HCT116 (cell line): ENCODE measurements around the gene CTTNBP2NL. TPM values are rescaled to one million over a fixed set of nuclear protein-coding genes. Genes with fewer than 3 reads are reported as not detected.

Experiments used
- ATAC-seq: fragments of 200-7000 bp; cut with Tn5 transposase; 2 replicates; pipeline ENCODE4 v1.9.1; 2020; ENCODE audit warnings: mild to moderate bottlenecking, moderate library complexity
- BruUV-seq: library from RNA; stranded (reverse); fragments of 400-500 nt; replicated peaks from 2 replicates; lab custom pipeline; 2021; lab: Mats Ljungman, UMichigan
- CTCF ChIA-PET: fragments of 300-600 bp; sonication (Branson Sonifier 250); formaldehyde crosslinking; loops from one replicate; lab custom pipeline; 2021; ENCODE audit warnings: antibody characterized with exemption; lab: Charles Lee
- POLR2A ChIA-PET: fragments of 300-600, 350-600 bp; sonication (Branson Sonifier 250); formaldehyde crosslinking; loops from one replicate; lab custom pipeline; 2021; ENCODE audit warnings: antibody characterized with exemption; lab: Charles Lee
- RAD21 ChIA-PET, 2 experiments: fragments of 300-600 bp; sonication (Branson Sonifier 250); formaldehyde crosslinking; loops; one replicate each; lab custom pipeline; 2023; ENCODE audit warnings: low total read pairs in 2 of 2; ENCODE audit not compliant: uncharacterized antibody in 2 of 2, unreplicated experiment in 2 of 2, low non-redundant PET in 1 of 2; lab: Charles Lee
- DNase-seq: peaks from one replicate; pipeline ENCODE4 v3.0.0-alpha.2; 2010; ENCODE audit warnings: low read depth, low spot score
- H2AFZ ChIP-seq: fragments of 200-600 bp; shearing (Covaris generic), sonication (generic); 2 replicates; pipeline ENCODE4 v1.6.1; 2017; ENCODE audit warnings: low read depth, mixed run types, mixed read lengths, antibody characterized with exemption, low read length; ENCODE audit not compliant: poor library complexity, severe bottlenecking
- H3K27ac ChIP-seq: 2 replicates; pipeline ENCODE4 v1.5.1; 2012; ENCODE audit warnings: low read depth, low read length
- H3K27me3 ChIP-seq: fragments of 200-600 bp; sonication (generic); 2 replicates; pipeline ENCODE4 v1.6.1; 2016; ENCODE audit warnings: mixed run types, low read length, mixed read lengths; ENCODE audit not compliant: insufficient read depth
- H3K36me3 ChIP-seq, 2 experiments: fragments of 200-500 bp in 1 of 2; fragments of 200-600 bp in 1 of 2; sonication (Bioruptor generic) in 1 of 2; sonication (generic) in 1 of 2; 2 replicates each; pipeline versions ENCODE4 v1.5.1 to v1.6.1; 2014 to 2016; ENCODE audit warnings: low read length in 2 of 2, inconsistent platforms in 1 of 2, mixed read lengths in 1 of 2, mixed run types in 1 of 2; ENCODE audit not compliant: insufficient read depth in 2 of 2, control insufficient read depth in 1 of 2
- H3K4me1 ChIP-seq, 2 experiments: fragments of 200-600 bp in 1 of 2; sonication (generic) in 1 of 2; 2 replicates each; pipeline versions ENCODE4 v1.5.1 to v1.6.1; 2012 to 2017; ENCODE audit warnings: low read length in 2 of 2, inconsistent platforms in 1 of 2, mild to moderate bottlenecking in 1 of 2, mixed read lengths in 1 of 2, mixed run types in 1 of 2, moderate library complexity in 1 of 2; ENCODE audit not compliant: insufficient read depth in 2 of 2, control insufficient read depth in 1 of 2
- H3K4me2 ChIP-seq: fragments of 200-600 bp; sonication (generic); 2 replicates; pipeline ENCODE4 v1.6.1; 2017; ENCODE audit warnings: mixed run types, low read length, mixed read lengths
- H3K4me3 ChIP-seq, 2 experiments: fragments of 200-600 bp in 1 of 2; sonication (generic) in 1 of 2; replicated peaks in 1 of 2; 2 replicates each; pipeline ENCODE4 v1.5.1; 2011 to 2016; ENCODE audit warnings: low read length in 2 of 2, control low read depth in 1 of 2, low read depth in 1 of 2, mild to moderate bottlenecking in 1 of 2, mixed read lengths in 1 of 2, mixed run types in 1 of 2
- H3K79me2 ChIP-seq: fragments of 200-600 bp; sonication (generic); 2 replicates; pipeline ENCODE4 v1.6.1; 2017; ENCODE audit warnings: mild to moderate bottlenecking, mixed run types, low read length, moderate library complexity, mixed read lengths; ENCODE audit not compliant: insufficient read depth
- H3K9ac ChIP-seq: fragments of 200-600 bp; sonication (generic); 2 replicates; pipeline ENCODE4 v1.6.1; 2016; ENCODE audit warnings: low read length, mixed read lengths
- H3K9me2 ChIP-seq: fragments of 200-600 bp; sonication (generic), shearing (Covaris generic); 2 replicates; pipeline ENCODE4 v1.6.1; 2017; ENCODE audit warnings: mixed run types, mild to moderate bottlenecking, moderate library complexity; ENCODE audit not compliant: insufficient read depth
- H3K9me3 ChIP-seq, 2 experiments: fragments of 200-500 bp in 1 of 2; fragments of 200-600 bp in 1 of 2; sonication (Bioruptor generic) in 1 of 2; sonication (generic) in 1 of 2; 2 replicates each; pipeline ENCODE4 v1.6.1; 2014 to 2017; ENCODE audit warnings: low read length in 2 of 2, mixed read lengths in 2 of 2, inconsistent platforms in 1 of 2, low read depth in 1 of 2, mild to moderate bottlenecking in 1 of 2, mixed run types in 1 of 2, moderate library complexity in 1 of 2; ENCODE audit not compliant: control insufficient read depth in 1 of 2, insufficient read depth in 1 of 2
- H4K20me1 ChIP-seq: fragments of 200-600 bp; sonication (generic), shearing (Covaris generic); 2 replicates; pipeline ENCODE4 v1.6.1; 2017; ENCODE audit warnings: mixed run types, mild to moderate bottlenecking, moderate library complexity; ENCODE audit not compliant: insufficient read depth
- CEBPB ChIP-seq: IDR thresholded peaks from 2 replicates; pipeline ENCODE4 v1.6.1; 2012; ENCODE audit warnings: low read depth
- CTCF ChIP-seq, 3 experiments: fragments of 200-600 bp in 1 of 3; sonication (generic) in 1 of 3; IDR thresholded peaks in 2 of 3; conservative IDR thresholded peaks in 1 of 3; 2 replicates each; pipeline ENCODE4 v1.5.1; 2012 to 2017; ENCODE audit warnings: low read depth in 2 of 3, low read length in 2 of 3, antibody characterized with exemption in 1 of 3, borderline replicate concordance in 1 of 3, control low read depth in 1 of 3, mild to moderate bottlenecking in 1 of 3, mixed read lengths in 1 of 3, mixed run types in 1 of 3, moderate library complexity in 1 of 3; ENCODE audit not compliant: insufficient read depth in 1 of 3
- EGR1 ChIP-seq: IDR thresholded peaks from 2 replicates; pipeline ENCODE4 v1.6.1; 2012; ENCODE audit warnings: low read depth
- EZH2phosphoT487 ChIP-seq: fragments of 200-600 bp; IDR thresholded peaks from 2 replicates; pipeline ENCODE4 v1.6.1; 2018; ENCODE audit warnings: antibody characterized with exemption, borderline replicate concordance
- FOSL1 ChIP-seq: IDR thresholded peaks from 2 replicates; pipeline ENCODE4 v1.6.1; 2012; ENCODE audit warnings: low read depth
- JUND ChIP-seq: IDR thresholded peaks from 2 replicates; pipeline ENCODE4 v1.6.1; 2012
- POLR2A ChIP-seq: IDR thresholded peaks from 2 replicates; pipeline ENCODE4 v1.7.0; 2011; ENCODE audit warnings: borderline replicate concordance; ENCODE audit not compliant: insufficient read depth, insufficient read length; ENCODE audit errors: extremely low read depth
- SP1 ChIP-seq: IDR thresholded peaks from 2 replicates; pipeline ENCODE4 v1.6.1; 2012; ENCODE audit warnings: low read depth
- SRF ChIP-seq: IDR thresholded peaks from 2 replicates; pipeline ENCODE4 v1.6.1; 2012; ENCODE audit warnings: low read depth
- ZNF274 ChIP-seq: fragments of 200-500 bp; sonication (Bioruptor generic); IDR thresholded peaks from 2 replicates; pipeline ENCODE4 v1.6.1; 2014; ENCODE audit warnings: mild to moderate bottlenecking, low read depth, low read length, inconsistent platforms
- intact Hi-C: fragments of 100-400 bp; cut with micrococcal nuclease; formaldehyde crosslinking; loops from 2 replicates; pipeline ENCODE4 v1.10.0; 2022
- total RNA-seq: library from RNA; stranded (reverse); gene quantifications from one replicate; pipeline ENCODE4 v1.2.1, GENCODE V29; 2021; ENCODE audit not compliant: unreplicated experiment
- TF ChIP-seq, protein P1 (sequence below): IDR thresholded peaks from 2 replicates; pipeline ENCODE4 v1.6.1; 2011; ENCODE audit warnings: mild to moderate bottlenecking, low read length, moderate library complexity; ENCODE audit not compliant: insufficient replicate concordance; ENCODE audit errors: extremely low read depth
- TF ChIP-seq, protein P2 (sequence below): IDR thresholded peaks from 2 replicates; pipeline ENCODE4 v1.6.1; 2012

The CTTNBP2NL gene
- total RNA-seq, 1 experiment from 2014 or later: 18.0 TPM

- intact Hi-C loops: no loop called here
- no peak for DNase-seq
- Histone ChIP-seq H3K9me2 (no peaks in the 10 kb centered on the region), H3K4me3 (no peak overlapping the region), H3K4me2 (no peak overlapping the region), H3K9me3 (no peaks in the 10 kb centered on the region), H3K27me3 (peaks cover 7% of the 10 kb centered on the region; the same call in 1 of the 2 replicates), H3K4me1 (peaks cover 6 to 24% of the 10 kb centered on the region in 2 experiments; a peak in 3 of 4 replicates), H3K79me2 (no peaks in the 10 kb centered on the region), H3K9ac (no peak overlapping the region), H3K36me3 (no peaks in the 10 kb centered on the region), H4K20me1 (no peaks in the 10 kb centered on the region), H3K27ac (no peak overlapping the region), H2AFZ (no peak overlapping the region)
- no TSS peak for BruUV-seq
- ChIA-PET POLR2A (no interaction called here), CTCF (no interaction called here), RAD21 (no interaction called here)
- TF ChIP-seq SRF (no peak), EGR1 (no peak), JUND (no peak), EZH2phosphoT487 (no peak), SP1 (no peak)
- TF ChIP-seq, protein P1, sequence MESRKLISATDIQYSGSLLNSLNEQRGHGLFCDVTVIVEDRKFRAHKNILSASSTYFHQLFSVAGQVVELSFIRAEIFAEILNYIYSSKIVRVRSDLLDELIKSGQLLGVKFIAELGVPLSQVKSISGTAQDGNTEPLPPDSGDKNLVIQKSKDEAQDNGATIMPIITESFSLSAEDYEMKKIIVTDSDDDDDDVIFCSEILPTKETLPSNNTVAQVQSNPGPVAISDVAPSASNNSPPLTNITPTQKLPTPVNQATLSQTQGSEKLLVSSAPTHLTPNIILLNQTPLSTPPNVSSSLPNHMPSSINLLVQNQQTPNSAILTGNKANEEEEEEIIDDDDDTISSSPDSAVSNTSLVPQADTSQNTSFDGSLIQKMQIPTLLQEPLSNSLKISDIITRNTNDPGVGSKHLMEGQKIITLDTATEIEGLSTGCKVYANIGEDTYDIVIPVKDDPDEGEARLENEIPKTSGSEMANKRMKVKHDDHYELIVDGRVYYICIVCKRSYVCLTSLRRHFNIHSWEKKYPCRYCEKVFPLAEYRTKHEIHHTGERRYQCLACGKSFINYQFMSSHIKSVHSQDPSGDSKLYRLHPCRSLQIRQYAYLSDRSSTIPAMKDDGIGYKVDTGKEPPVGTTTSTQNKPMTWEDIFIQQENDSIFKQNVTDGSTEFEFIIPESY: no peak
- no peak for ATAC-seq
These were observed 8.2 kb upstream of the CTTNBP2NL start for GRCh38 chr1:112387807-112388206.

DNA sequence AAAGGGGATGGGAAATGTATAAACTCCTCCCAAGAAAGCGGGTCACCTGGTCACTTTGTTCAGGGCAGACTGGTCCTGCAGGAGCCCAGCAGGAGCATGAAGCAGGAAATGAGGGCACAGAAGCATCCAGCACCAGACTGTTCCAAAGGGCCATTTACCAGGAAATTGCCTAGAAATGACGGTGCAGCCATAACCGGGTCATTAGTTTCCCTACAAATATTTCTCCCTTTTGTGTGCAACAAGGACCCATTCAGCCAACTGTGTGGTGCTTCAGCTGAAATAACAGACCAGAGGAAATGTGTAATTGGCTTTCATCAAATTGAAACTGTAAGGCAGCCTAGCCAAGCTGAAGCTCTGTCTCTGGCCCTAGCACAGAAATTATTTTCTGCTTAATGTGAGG is 7.6 kb upstream of the CTTNBP2NL start:
- no peak overlapping the region for H3K9ac ChIP-seq
- no peak overlapping the region for H3K4me2 ChIP-seq
- ChIA-PET RAD21 (no interaction called here), CTCF (interaction anchor here (1.7 to 2.0 kb wide), 2 partner anchors 19 to 90 kb away, joined by 4 to 6 read pairs; no protein-coding TSS in a partner anchor), POLR2A (no interaction called here)
- no peak for DNase-seq
- H3K27ac ChIP-seq: no peak overlapping the region
- H3K9me2 ChIP-seq: no peaks in the 10 kb centered on the region
- H3K4me1 ChIP-seq: peaks cover 6 to 25% of the 10 kb centered on the region in 2 experiments; a peak in 3 of 4 replicates
- no peaks in the 10 kb centered on the region for H3K9me3 ChIP-seq
- H3K36me3 ChIP-seq: no peaks in the 10 kb centered on the region
- no peak for ATAC-seq
- H3K27me3 ChIP-seq: peaks cover 6% of the 10 kb centered on the region; the same call in 1 of the 2 replicates
- TF ChIP-seq CTCF (IDR thresholded peaks at IDR 0.05 in 2 of 3, conservative IDR thresholded peaks at IDR 0.05 in 1 of 3; ENCODE audit: borderline replicate concordance in 1 of 3, insufficient read depth in 1 of 3, low read depth in 2 of 3, low read length in 2 of 3) (no peak), FOSL1 (no peak), CEBPB (no peak), POLR2A (no peak), EGR1 (no peak), EZH2phosphoT487 (no peak), JUND (no peak), ZNF274 (no peak)
- TF ChIP-seq, protein P1: no peak
- TF ChIP-seq, protein P2, sequence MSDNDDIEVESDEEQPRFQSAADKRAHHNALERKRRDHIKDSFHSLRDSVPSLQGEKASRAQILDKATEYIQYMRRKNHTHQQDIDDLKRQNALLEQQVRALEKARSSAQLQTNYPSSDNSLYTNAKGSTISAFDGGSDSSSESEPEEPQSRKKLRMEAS: no peak
- H3K4me3 ChIP-seq: no peak overlapping the region
- H2AFZ ChIP-seq: peak overlapping the region; percentile 39
- no peaks in the 10 kb centered on the region for H4K20me1 ChIP-seq
- intact Hi-C loops: no loop called here
- no TSS peak for BruUV-seq
- no peaks in the 10 kb centered on the region for H3K79me2 ChIP-seq
